Measurements from ENCODE around the gene SLC6A1.

The SLC6A1 gene

GRCh38 chr3:10974746-10975375 lies 17.7 kb upstream of the SLC6A1 start:
- Histone ChIP-seq H3K4me3 (replicated peaks; ENCODE audit: insufficient read depth, low read length) (no peak overlapping the region), H3K27ac (replicated peaks) (no peak overlapping the region), H3K27me3 (ENCODE audit: insufficient read depth, poor library complexity, severe bottlenecking) (peaks cover 11% of the 10 kb centered on the region)
- no peak for DNase-seq (ENCODE audit: low read depth in 1 of 2, low spot score in 1 of 2)
- no peak for TF ChIP-seq POLR2AphosphoS5 (IDR thresholded peaks at IDR 0.05; ENCODE audit: low read depth)
- no peak for TF ChIP-seq REST (IDR thresholded peaks at IDR 0.05; ENCODE audit: insufficient replicate concordance, low read depth)
- TF ChIP-seq CTCF (IDR thresholded peaks at IDR 0.05; ENCODE audit: insufficient read depth, low read length), result no peak
- TF ChIP-seq SPI1 (IDR thresholded peaks at IDR 0.05; ENCODE audit: borderline replicate concordance, low read depth), result no peak
- TF ChIP-seq GABPA (IDR thresholded peaks at IDR 0.05; ENCODE audit: low read depth), result no peak

- no peak overlapping the region for H3K27ac ChIP-seq (replicated peaks)
- H3K4me3 ChIP-seq (replicated peaks; ENCODE audit: insufficient read depth, low read length), result no peak overlapping the region
- DNase-seq (ENCODE audit: low read depth in 1 of 2, low spot score in 1 of 2), result no peak
- TF ChIP-seq GABPA (IDR thresholded peaks at IDR 0.05; ENCODE audit: low read depth) (no peak), SPI1 (IDR thresholded peaks at IDR 0.05; ENCODE audit: borderline replicate concordance, low read depth) (no peak), POLR2AphosphoS5 (IDR thresholded peaks at IDR 0.05; ENCODE audit: low read depth) (no peak), CTCF (IDR thresholded peaks at IDR 0.05; ENCODE audit: insufficient read depth, low read length) (no peak), REST (IDR thresholded peaks at IDR 0.05; ENCODE audit: insufficient replicate concordance, low read depth) (no peak)
- peaks cover 11% of the 10 kb centered on the region for H3K27me3 ChIP-seq (ENCODE audit: insufficient read depth, poor library complexity, severe bottlenecking)
Measured at GRCh38 chr3:10975695-10976234, 16.8 kb upstream of the SLC6A1 start.

GRCh38 chr3:10976770-10977169 lies 15.8 kb upstream of the SLC6A1 start:
- no peak for TF ChIP-seq REST (IDR thresholded peaks at IDR 0.05; ENCODE audit: insufficient replicate concordance, low read depth)
- TF ChIP-seq GABPA (IDR thresholded peaks at IDR 0.05; ENCODE audit: low read depth), result no peak
- no peak for TF ChIP-seq SPI1 (IDR thresholded peaks at IDR 0.05; ENCODE audit: borderline replicate concordance, low read depth)
- TF ChIP-seq CTCF (IDR thresholded peaks at IDR 0.05; ENCODE audit: insufficient read depth, low read length), result no peak
- no peak for TF ChIP-seq POLR2AphosphoS5 (IDR thresholded peaks at IDR 0.05; ENCODE audit: low read depth)
- Histone ChIP-seq H3K27me3 (ENCODE audit: insufficient read depth, poor library complexity, severe bottlenecking) (peaks cover 11% of the 10 kb centered on the region), H3K27ac (replicated peaks) (no peak overlapping the region), H3K4me3 (replicated peaks; ENCODE audit: insufficient read depth, low read length) (no peak overlapping the region)
- DNase-seq (ENCODE audit: low read depth in 1 of 2, low spot score in 1 of 2), result no peak

Measured in HL-60 (cell line).